Stimulated activated CD8-positive, alpha-beta memory T cell treated with anti-CD3 and anti-CD28 coated beads, Interleukin-12 subunit alpha, Interleukin-12 subunit beta, amount 100 ng/mL, for 24 hours (primary cell): ENCODE measurements around the gene PHTF2.

Source experiments
- DNase-seq: peaks from one replicate; pipeline ENCODE4 v3.0.0-alpha.2; 2020; ENCODE audit errors: extremely low read depth

PHTF2 gene

DNA sequence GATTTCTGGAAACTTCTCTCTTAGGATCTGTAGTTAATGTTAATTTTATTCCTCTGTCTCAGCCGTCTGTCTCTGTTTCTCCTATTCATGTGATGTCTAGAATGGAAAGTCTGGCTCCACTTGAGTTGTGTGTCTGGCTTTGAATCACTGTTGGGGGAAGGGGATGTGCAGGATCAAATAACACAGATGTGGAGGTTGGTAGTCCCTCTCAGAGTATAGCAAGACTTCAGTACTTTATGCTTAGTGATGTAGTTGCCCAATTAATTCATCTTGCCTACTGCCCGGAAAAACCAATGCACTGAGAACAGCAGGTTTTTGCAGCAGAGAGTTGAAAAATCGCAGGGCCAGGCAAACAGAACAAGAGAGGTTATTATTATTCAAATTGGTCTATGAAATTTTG is 79.2 kb downstream of the PHTF2 start:
- DNase-seq = no peak

DNA sequence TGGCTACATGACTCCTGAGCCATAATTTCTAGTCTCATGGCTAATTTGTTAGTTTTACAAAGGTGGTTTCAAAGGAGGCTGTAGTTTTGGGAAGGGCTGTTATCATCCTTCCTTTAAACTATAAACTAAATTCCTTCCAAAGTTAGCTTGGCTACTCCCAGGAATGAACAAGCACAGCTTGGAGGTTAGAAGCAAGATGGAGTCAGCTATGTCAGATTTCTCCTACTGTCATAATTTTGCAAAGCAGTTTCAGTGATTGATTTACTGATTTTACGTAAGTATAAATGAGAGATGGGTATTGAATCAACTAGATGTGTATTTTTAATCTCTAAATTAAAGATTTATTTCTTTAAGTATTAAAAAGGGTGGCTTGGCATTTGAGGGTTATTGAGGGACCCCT is 79.9 kb downstream of the PHTF2 start:
- no peak for DNase-seq

DNA sequence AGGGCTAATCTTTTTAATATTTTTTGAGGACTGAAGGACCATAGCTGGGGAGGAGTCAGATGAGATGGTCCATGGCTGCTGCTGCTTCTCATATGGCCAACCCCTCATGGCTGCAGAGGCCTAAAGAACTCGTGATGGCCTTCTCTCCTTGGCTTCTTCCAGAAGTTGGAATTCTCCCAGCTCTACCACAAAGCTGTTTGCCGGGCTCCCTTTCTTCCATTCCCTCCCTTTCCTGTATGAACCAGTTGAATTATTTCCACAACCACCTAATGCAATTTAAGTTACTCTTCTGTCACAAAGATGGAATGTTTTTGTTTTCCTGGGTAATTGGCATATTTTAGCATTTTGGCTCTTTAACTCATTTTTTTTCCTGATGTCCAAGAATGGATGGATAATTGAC is 80.7 kb downstream of the PHTF2 start:
- DNase-seq = no peak

DNA sequence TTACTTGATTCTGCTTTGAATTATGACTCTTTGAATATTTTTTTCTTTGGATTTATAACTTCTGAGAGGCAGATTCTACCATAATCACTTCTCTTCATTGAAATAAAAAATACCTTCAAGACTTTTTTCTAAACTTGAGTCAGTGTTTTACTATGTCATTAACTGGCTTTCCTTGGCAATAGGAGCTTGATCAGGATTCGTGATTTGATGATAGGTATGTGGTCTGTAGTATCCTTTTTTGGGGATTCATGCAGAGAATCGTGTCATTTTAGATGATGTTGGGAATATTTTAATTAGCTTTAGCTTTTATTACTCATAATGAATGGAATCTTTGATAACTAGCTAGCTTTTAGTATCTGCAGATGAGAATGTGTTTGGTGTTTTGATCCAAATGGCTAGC is 83.3 kb downstream of the PHTF2 start:
- no peak for DNase-seq

DNA sequence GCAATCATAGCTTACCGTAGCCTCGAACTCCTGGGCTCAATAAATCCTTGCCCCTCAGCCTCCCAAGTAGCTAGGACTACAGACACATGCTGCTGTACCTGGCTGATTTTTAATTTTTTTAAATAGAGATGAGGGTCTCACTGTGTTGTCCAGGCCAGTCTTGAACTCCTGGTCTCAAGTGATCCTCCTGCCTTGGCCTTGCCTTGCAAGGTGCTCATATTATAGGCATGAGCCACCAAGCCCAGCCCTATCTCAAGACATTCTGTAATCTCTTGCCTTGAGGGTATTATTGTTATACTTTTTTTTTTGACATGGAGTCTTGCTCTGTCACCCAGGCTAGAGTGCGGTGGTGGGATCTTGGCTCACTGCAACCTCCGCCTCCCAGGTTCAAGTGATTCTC is 86.6 kb downstream of the PHTF2 start:
- DNase-seq = no peak

DNA sequence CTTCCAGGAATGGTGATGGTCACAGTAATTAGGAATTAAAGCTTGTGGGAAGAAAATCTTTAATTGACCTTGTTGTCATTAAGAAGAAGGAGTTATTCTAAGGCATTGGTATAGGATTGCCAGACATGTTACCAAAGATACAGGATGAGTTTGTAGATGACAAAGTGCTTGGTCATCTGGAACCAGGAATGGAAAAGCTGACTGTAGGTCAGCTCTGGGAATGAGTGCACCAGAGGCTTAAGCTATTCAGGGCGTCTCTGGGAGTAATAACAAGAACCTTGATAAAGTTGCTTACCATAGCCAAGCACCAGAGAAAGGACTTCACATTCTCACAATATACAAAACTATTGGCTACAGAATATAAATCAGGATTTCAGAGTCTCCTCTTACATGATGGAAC is 89.0 kb downstream of the PHTF2 start:
- no peak for DNase-seq

DNA sequence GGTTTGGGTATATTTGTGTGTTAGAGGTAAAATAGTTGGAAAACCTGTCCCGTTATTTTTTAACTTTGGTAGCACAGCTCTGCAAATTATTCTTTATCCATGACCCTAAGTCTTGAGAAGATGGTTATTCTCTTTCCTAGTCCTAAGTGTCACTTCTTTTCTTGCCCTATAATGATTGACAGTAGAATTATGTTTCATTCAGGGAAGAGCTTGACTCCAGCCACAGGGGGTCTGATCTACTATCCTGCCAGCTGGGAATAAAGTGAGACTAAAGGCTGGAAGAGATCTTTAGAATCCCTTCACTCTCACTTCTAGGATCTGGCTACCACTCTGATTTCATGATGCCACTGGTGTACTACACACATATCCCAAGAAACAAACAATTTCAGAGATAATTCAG is 90.4 kb downstream of the PHTF2 start:
- no peak for DNase-seq

DNA sequence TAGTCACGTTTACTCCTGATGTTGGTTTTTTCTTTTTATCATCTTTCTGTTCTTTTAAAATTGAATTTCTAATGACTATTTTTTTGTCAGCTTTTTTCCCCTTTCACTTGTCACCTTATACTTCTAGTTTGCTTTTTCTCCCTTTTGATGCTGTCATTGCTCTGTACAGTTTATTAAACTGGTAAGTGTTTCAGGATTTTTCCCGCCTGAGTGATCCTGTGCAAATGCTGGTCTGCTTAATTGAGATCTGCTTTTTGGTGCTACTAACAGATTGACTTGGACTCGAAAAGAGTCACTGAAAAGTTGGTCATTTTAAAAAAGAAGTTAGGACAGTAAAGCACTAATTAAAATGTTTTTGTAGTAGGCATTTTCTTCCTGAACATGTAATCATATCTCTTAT is 95.2 kb downstream of the PHTF2 start:
- DNase-seq = no peak

DNA sequence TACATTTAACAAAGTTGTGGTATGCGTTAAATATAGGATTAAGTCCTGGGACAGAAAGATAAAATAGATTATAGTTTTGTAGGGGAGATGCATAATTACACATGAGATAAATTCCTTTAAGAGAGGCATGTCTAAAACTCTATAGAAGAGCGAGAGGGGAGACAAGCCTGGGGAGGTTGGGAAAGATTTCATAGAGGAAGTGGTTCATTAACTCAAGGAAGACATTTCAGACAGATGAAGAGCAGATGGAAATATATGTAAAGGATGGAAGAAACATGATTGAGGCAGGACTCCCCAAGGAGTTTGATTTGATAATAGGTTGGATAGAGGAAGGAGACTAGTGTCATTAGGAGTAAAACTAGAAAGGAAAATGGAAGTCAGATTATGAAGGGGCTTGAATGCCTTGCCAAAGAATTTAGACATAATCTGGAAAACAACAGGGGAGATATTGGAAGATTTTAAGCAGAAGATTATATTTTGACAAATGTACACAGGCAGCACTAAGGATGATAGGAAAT is 96.1 kb downstream of the PHTF2 start:
- DNase-seq = no peak

DNA sequence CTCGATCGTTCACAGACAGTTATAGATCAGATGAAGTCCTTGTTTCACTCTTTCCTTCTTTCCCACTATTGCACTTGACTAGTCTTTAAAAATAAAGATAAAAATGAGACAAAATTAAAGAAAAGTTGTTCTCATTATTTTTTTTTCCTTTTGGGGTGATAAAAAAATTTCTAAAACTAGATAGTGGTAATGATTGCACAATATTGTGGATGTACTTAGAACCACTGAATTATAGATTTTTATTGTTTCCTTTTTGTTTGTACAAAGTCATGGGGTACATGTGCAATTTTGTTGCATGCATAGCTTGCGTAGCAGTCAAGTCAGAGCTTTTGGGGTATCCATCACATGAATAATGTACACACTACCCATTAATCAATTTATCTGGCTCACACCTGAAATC is 97.3 kb downstream of the PHTF2 start:
- DNase-seq = no peak

DNA sequence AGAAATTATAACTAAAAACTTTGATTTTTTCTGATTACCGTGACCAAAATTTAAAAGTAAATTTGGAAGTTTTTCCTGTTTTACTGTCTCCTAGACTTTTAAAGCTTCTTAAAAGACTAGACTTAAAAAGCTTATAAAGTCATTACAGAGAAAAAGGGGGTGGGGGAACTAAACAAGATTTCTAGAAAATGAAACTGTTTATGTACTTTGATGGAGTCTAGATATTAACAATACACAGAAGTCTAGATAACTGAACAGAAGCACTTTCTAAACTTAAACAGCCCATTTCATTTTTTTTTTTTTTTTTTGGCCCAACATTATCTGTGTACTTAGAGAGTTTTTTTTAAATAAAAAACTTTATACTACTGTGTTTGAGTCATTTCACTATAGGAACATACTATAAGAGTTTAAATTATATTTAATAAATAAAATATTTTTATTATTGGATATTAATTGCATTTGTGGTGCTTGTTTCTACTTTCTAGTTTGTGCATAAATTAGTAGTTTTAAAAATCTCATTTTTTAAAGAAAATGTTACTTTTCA is 98.5 kb downstream of the PHTF2 start:
- DNase-seq = no peak

DNA sequence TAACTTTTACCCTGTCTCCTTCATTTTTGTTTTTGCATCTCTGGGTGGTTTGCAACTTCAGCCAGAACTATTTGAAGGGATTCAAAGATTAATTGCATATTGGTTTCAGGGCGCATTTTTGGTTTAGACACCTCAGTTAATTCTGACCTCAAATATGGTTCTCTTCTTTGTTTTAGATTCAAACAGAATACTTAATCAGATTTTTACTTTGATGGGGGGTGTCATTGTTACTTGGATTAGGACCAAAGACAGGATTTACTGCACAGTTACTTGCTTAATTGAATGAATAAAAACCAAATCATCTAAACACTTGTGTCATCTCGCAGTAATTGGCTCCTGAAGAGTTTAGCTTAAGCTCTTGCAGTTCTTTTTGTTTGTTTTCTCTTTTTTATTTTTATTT is 100.9 kb downstream of the PHTF2 start:
- DNase-seq = no peak

DNA sequence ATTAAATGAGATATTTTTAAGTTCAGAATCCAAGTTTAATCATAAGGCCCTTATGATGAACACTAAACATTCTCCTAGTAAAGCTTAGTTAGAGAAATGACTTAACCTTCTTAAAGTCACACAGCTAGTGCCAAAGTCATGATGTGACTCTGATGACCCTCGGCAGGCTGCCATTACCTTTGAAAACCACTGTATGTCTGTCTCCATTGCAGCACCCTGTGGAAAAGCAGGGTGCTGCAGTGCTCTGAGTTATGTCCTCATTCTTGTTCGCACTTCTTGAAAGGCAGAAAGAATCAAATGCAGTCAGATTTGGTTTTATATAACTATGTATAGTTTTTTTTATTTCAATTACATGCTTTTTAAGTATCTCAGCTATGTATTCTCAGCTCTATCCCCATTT is 105.0 kb downstream of the PHTF2 start:
- no peak for DNase-seq

DNA sequence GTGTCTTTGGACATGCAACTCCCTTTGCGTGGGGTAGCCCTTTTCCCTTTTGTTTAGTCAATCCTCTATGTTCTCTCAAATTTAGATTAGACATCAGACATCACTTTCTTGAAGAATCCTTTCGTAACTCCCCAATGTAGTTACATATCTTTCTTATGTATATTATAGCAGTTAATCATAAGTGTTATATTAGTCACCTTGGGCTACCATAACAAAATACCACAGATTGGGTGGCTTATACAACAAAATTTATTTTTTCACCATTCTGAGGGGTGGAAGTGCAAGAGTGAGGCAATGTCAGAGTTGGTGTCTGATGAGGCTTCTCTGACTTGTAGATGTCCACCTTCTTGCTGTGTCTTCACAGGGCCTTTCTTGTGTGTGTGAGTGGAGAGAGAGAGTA is 105.7 kb downstream of the PHTF2 start:
- DNase-seq = no peak

DNA sequence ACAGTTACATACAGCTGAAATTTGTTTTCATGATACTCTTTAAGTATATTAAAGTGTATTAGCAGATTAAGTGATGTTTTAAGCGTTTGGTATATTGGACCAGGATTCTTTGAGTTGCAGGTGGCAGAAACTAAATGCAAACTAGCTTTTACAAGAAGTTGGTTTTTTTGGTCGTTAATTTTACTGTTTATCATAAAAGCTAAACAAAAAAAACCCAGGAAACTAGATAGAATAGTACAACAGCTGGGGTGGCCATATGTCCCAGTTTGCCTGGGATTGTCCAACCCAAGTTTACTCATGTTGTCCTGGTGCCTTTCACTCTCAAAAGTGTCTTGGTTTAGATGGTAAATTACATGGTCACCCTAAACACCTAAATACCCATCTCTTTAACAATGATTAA is 108.7 kb downstream of the PHTF2 start:
- no peak for DNase-seq

DNA sequence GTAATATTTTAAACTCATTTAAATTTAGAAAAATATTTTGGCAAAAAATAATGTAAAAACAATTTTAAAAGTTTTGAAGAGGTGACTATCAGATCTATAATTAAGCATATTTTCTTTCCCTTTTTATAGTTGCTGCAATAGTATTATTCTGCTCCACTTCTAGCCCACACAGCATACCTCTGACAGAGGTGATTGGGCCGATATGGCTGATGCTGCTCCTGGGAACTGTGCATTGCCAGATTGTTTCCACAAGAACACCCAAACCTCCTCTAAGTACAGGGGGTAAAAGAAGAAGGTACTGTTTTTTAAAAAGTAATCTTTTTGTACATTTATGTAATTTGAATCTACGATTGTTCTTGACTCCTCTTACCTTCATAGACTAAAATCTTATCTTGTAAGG is 110.1 kb downstream of the PHTF2 start:
- DNase-seq = no peak

DNA sequence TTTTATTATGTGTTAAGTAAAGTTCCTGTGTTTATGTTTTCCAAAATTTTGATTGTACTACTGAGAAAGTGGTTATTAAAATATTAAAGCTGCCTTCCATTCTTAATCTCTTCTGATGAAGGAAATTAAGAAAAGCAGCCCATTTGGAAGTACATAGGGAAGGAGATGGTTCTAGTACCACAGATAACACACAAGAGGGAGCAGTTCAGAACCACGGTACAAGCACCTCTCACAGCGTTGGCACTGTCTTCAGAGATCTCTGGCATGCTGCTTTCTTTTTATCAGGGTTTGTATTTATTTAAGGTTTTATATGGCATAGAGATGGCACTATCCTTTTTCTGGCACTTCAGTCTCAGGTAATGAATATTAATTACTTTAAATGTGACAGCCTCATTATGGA is 111.6 kb downstream of the PHTF2 start:
- no peak for DNase-seq

DNA sequence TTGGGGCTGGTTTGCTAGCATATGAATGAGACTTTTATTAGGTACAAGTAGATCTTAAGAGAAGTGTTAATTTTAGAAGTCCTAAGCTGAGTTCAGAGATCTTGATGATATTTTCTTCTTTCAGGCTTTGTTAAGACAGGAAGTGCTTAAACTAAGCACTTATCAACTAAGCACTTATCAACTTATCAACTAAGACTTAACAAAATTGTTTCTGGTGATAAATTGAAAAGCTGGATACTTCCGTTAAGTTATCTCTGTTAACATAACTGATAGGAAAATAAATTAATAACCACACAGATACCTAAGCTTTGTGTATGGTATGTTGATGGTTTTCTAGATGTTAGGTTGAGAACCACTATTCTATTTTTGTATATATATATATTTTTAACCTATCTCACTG is 113.7 kb downstream of the PHTF2 start:
- DNase-seq = no peak

DNA sequence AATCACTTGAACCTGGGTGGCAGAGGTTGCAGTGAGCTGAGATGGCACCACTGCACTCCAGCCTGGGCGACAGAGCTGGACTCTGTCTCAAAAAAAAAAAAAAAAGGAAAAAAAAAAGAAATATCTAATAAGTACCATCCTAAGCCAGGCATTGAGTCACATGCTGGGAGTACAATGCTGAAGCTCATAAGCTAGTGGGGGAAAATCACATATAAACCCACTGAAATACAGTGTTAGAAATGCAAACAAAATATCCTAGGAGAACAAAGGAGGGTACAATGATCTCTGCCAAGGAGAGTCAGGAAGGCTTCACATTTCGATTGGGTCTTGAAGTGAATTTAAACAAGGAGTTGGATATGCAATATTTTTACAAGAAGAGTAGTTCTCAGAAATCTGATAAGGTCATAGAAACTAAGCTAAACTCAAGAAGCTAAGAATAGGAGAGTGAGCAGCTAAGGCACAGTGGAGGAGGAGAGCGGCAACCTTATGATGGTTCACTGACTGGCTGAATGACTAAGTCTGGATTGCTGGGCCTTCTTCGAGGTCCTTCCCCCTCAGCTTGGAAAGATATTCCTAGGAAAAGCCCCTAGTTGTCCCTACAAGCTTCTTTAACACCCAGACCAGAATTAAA is 115.5 kb downstream of the PHTF2 start:
- DNase-seq = no peak

DNA sequence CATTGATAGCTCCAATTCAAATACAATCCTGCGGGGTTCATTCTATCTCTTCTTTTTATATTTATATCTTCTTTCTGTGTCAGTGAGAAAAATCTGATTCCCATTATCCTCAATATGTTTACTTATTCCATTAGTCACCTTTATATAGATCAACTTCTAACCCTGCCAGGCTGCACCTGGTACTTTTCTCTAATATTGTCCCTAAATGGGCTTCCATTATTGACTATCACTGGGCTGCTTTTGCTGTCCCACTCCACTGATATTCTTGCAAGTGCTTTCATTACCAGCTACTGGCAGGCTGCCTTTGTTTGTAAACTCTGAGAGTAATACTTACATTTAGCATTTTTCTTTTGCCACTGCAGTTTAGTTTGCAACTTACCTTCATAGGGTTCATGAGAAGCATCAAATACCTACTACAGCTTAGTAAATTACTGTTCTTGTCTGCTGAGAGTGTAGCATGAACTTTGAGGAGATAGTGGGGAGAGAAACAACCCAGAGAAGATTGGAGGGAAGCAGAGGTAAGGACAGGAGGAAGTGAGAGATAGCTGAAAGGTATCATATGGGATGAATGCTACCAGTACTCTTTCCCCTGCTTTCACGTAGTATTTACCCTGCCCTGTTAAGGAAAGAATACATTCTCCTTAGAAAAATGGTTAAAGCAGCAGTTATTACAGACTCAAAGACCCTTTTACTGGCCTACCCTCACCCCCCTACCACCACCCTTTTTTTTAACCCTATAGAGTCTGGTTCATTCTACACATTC is 119.1 kb downstream of the PHTF2 start:
- no peak for DNase-seq

DNA sequence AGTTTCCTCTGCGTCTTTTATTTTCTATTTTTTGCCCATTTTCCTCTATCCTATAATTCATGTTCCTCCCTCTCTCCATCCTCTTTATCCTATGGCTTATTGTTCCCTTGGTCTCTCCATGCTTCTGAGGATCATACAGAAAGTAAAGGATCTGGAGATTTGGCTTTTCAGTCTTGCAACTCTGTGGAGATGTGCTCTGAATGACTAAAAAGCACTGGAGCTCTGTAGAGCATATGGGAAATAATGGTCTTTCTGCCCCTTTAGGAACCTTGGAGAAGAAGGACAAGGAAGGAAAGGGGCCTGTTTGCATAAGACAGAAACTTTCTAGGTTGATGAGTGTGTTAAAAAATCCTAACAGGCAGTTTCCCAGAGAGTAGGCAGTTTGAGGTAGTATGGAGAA is 120.1 kb downstream of the PHTF2 start:
- no peak for DNase-seq

DNA sequence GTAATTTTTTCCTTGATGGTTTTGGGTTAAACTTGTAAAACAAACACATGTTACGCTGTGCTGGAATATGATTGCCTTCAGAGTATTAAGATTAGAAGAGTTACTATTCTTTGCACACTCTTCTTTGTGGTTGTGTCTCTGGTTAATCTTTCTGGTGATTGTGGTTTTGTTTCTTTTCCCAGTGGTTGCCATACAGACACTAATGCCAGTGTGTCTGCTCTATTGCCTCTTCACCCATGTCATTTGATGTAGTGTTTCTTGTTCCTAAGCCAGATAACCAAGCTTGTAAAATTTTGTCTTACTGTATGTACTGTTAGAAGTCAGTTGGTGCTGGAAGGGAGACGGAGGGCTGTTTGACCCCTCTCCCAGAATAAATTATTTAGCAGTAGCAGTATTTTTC is 124.8 kb downstream of the PHTF2 start:
- no peak for DNase-seq

DNA sequence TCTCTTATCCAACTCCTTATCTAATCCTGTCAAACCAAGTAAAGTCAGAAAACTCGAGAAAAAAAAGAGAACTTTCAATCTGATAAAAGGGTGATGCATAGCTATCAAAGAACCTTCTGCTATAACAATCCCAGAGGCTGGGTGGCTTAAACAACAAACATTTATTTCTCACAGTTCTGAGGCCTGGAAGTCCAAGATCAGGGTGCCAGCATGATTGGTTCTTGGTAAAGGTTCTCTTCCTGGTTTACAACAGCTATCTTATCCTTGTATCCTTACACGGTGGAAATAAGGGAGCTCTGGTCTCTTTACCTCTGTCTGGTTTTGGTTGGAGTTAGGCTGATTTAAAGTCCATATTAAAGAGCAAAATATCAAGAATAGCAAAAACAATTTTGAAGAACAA is 131.9 kb downstream of the PHTF2 start:
- no peak for DNase-seq
